ENCODE measurements around the gene KIRREL2. TPM values are rescaled to one million over a fixed set of nuclear protein-coding genes. Genes with fewer than 3 reads are reported as not detected.

The KIRREL2 gene
- total and polyA plus RNA-seq, 2 experiments from 2014 or later = 3.6 to 9.9 TPM

- Mint-ChIP-seq H3K4me3 (peak overlapping the region; percentile 76), H3K4me1 (peaks cover 19% of the 10 kb centered on the region), H3K27ac (no peak overlapping the region), H3K27me3 (ENCODE audit: insufficient read depth, low read depth, poor library complexity) (peaks cover 48% of the 10 kb centered on the region), H3K36me3 (ENCODE audit: low read depth) (no peaks in the 10 kb centered on the region; the same call in 2 of the 3 replicates), H3K9me3 (peaks cover 3% of the 10 kb centered on the region; the same call in 2 of the 3 replicates)
- TF ChIP-seq JUNB (IDR thresholded peaks at IDR 0.05; ENCODE audit: unreplicated experiment) = no peak
- TF ChIP-seq, protein P1, sequence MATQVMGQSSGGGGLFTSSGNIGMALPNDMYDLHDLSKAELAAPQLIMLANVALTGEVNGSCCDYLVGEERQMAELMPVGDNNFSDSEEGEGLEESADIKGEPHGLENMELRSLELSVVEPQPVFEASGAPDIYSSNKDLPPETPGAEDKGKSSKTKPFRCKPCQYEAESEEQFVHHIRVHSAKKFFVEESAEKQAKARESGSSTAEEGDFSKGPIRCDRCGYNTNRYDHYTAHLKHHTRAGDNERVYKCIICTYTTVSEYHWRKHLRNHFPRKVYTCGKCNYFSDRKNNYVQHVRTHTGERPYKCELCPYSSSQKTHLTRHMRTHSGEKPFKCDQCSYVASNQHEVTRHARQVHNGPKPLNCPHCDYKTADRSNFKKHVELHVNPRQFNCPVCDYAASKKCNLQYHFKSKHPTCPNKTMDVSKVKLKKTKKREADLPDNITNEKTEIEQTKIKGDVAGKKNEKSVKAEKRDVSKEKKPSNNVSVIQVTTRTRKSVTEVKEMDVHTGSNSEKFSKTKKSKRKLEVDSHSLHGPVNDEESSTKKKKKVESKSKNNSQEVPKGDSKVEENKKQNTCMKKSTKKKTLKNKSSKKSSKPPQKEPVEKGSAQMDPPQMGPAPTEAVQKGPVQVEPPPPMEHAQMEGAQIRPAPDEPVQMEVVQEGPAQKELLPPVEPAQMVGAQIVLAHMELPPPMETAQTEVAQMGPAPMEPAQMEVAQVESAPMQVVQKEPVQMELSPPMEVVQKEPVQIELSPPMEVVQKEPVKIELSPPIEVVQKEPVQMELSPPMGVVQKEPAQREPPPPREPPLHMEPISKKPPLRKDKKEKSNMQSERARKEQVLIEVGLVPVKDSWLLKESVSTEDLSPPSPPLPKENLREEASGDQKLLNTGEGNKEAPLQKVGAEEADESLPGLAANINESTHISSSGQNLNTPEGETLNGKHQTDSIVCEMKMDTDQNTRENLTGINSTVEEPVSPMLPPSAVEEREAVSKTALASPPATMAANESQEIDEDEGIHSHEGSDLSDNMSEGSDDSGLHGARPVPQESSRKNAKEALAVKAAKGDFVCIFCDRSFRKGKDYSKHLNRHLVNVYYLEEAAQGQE (IDR thresholded peaks at IDR 0.05; ENCODE audit: unreplicated experiment) = no peak
- no peak for TF ChIP-seq POLR2AphosphoS5 (IDR thresholded peaks at IDR 0.05; ENCODE audit: low read depth)
- TF ChIP-seq CREB1 (CRISPR knock-in tag; IDR thresholded peaks at IDR 0.05; ENCODE audit: low read depth) = no peak
- no peak for TF ChIP-seq ZNF114 (CRISPR knock-in tag; IDR thresholded peaks at IDR 0.05)
- no peak for TF ChIP-seq STAT1 (IDR thresholded peaks at IDR 0.05; ENCODE audit: unreplicated experiment)
- H3F3A ChIP-seq (replicated peaks; ENCODE audit: low read depth) = 0 out of 2 replicates have a peak, but pooled peaks cover 3% of the 10 kb centered on the region
- peak; percentile 80 for DNase-seq (ENCODE audit: low spot score)
- H3K4me2 ChIP-seq = peak overlapping the region; percentile 83
- H3K27me3 ChIP-seq (ENCODE audit: insufficient read depth) = peaks cover 34% of the 10 kb centered on the region
- peaks cover 12% of the 10 kb centered on the region for H3K9me2 ChIP-seq (ENCODE audit: insufficient read depth)
- no peaks in the 10 kb centered on the region for H3K36me3 ChIP-seq (ENCODE audit: insufficient read depth)
- H3K79me2 ChIP-seq (replicated peaks; ENCODE audit: insufficient read depth) = no peaks in the 10 kb centered on the region
- H4K20me1 ChIP-seq (replicated peaks; ENCODE audit: insufficient read depth) = peaks cover 2% of the 10 kb centered on the region; the same call in 1 of the 2 replicates
- peak; percentile 58 for ATAC-seq
- no peak overlapping the region for H3K27ac ChIP-seq (ENCODE audit: low read depth)
- H3K4me3 ChIP-seq = peak overlapping the region; percentile 70
- peak overlapping the region; percentile 19 for H2AFZ ChIP-seq
- H3K4me1 ChIP-seq (ENCODE audit: insufficient read depth) = peaks cover 12% of the 10 kb centered on the region
Observed at GRCh38 chr19:35845215-35846037, 11.3 kb upstream of the KIRREL2 start.

GRCh38 chr19:35846038-35846668 is 10.6 kb upstream of the KIRREL2 start:
- Histone ChIP-seq H4K20me1 (replicated peaks; ENCODE audit: insufficient read depth) (peaks cover 2% of the 10 kb centered on the region; the same call in 1 of the 2 replicates), H3K27me3 (ENCODE audit: insufficient read depth) (peaks cover 34% of the 10 kb centered on the region), H3F3A (replicated peaks; ENCODE audit: low read depth) (0 out of 2 replicates have a peak, but pooled peaks cover 3% of the 10 kb centered on the region), H3K4me1 (ENCODE audit: insufficient read depth) (peaks cover 12% of the 10 kb centered on the region), H2AFZ (peak overlapping the region; percentile 19), H3K79me2 (replicated peaks; ENCODE audit: insufficient read depth) (no peaks in the 10 kb centered on the region), H3K4me2 (peak overlapping the region; percentile 83), H3K36me3 (ENCODE audit: insufficient read depth) (no peaks in the 10 kb centered on the region), H3K9me2 (ENCODE audit: insufficient read depth) (peaks cover 12% of the 10 kb centered on the region), H3K27ac (ENCODE audit: low read depth) (no peak overlapping the region), H3K4me3 (peak overlapping the region; percentile 70)
- H3K4me1 Mint-ChIP-seq = peaks cover 23% of the 10 kb centered on the region
- H3K36me3 Mint-ChIP-seq (ENCODE audit: low read depth) = no peaks in the 10 kb centered on the region; the same call in 2 of the 3 replicates
- no peak overlapping the region for H3K27ac Mint-ChIP-seq
- peaks cover 52% of the 10 kb centered on the region for H3K27me3 Mint-ChIP-seq (ENCODE audit: insufficient read depth, low read depth, poor library complexity)
- H3K4me3 Mint-ChIP-seq = peak overlapping the region; percentile 76
- DNase-seq (ENCODE audit: low spot score) = peak; percentile 87
- peaks cover 3% of the 10 kb centered on the region; the same call in 2 of the 3 replicates for H3K9me3 Mint-ChIP-seq
- ATAC-seq = peak; percentile 51
- no peak for TF ChIP-seq CREB1 (CRISPR knock-in tag; IDR thresholded peaks at IDR 0.05; ENCODE audit: low read depth)
- no peak for TF ChIP-seq JUNB (IDR thresholded peaks at IDR 0.05; ENCODE audit: unreplicated experiment)
- TF ChIP-seq, protein P2, sequence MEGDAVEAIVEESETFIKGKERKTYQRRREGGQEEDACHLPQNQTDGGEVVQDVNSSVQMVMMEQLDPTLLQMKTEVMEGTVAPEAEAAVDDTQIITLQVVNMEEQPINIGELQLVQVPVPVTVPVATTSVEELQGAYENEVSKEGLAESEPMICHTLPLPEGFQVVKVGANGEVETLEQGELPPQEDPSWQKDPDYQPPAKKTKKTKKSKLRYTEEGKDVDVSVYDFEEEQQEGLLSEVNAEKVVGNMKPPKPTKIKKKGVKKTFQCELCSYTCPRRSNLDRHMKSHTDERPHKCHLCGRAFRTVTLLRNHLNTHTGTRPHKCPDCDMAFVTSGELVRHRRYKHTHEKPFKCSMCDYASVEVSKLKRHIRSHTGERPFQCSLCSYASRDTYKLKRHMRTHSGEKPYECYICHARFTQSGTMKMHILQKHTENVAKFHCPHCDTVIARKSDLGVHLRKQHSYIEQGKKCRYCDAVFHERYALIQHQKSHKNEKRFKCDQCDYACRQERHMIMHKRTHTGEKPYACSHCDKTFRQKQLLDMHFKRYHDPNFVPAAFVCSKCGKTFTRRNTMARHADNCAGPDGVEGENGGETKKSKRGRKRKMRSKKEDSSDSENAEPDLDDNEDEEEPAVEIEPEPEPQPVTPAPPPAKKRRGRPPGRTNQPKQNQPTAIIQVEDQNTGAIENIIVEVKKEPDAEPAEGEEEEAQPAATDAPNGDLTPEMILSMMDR (conservative IDR thresholded peaks at IDR 0.05; ENCODE audit: low read depth in 2 of 2) = peak in 1 of 2 experiments; percentile 19; a peak in 3 of 4 replicates
- TF ChIP-seq, protein P1 (IDR thresholded peaks at IDR 0.05; ENCODE audit: unreplicated experiment) = no peak
- TF ChIP-seq EZH2phosphoT487 (IDR thresholded peaks at IDR 0.05; ENCODE audit: unreplicated experiment) = no peak
- no peak for TF ChIP-seq ZNF331 (CRISPR knock-in tag; IDR thresholded peaks at IDR 0.05; ENCODE audit: low read depth)
- TF ChIP-seq NANOG (IDR thresholded peaks at IDR 0.05; ENCODE audit: borderline replicate concordance) = no peak
